ENCODE measurements around the gene AUNIP. TPM values are rescaled to one million over a fixed set of nuclear protein-coding genes. Genes with fewer than 3 reads are reported as not detected.

AUNIP gene
- total and polyA plus RNA-seq, 3 donors from 2014 or later = 14.1 to 28.5 (median 22.5) TPM

- DNase-seq = no peak
- 62 to 75% methylated on average over 2 of the region's 2 CpGs for WGBS, 2 donors
- intact Hi-C loops (cut with DNase I; ENCODE audit: low total_unique reads) = no loop called here
Measured at GRCh38 chr1:25795211-25795610, 64.0 kb downstream of the AUNIP start.

GRCh38 chr1:25794325-25794724 is 64.9 kb downstream of the AUNIP start:
- no peaks in the 10 kb centered on the region for H3K9me3 ChIP-seq
- peaks cover under 1% of the 10 kb centered on the region for H3K4me1 ChIP-seq
- no peak overlapping the region for H3K27ac ChIP-seq
- H3K36me3 ChIP-seq (ENCODE audit: low read depth, missing control alignments) = no peaks in the 10 kb centered on the region
- DNase-seq = no peak
- intact Hi-C loops (cut with DNase I; ENCODE audit: low total_unique reads) = no loop called here
- no peak overlapping the region for H3K4me3 ChIP-seq
- 70 to 82% methylated on average over 8 of the region's 8 CpGs for WGBS, 2 donors
- no peaks in the 10 kb centered on the region for H3K27me3 ChIP-seq
- TF ChIP-seq, protein P1, sequence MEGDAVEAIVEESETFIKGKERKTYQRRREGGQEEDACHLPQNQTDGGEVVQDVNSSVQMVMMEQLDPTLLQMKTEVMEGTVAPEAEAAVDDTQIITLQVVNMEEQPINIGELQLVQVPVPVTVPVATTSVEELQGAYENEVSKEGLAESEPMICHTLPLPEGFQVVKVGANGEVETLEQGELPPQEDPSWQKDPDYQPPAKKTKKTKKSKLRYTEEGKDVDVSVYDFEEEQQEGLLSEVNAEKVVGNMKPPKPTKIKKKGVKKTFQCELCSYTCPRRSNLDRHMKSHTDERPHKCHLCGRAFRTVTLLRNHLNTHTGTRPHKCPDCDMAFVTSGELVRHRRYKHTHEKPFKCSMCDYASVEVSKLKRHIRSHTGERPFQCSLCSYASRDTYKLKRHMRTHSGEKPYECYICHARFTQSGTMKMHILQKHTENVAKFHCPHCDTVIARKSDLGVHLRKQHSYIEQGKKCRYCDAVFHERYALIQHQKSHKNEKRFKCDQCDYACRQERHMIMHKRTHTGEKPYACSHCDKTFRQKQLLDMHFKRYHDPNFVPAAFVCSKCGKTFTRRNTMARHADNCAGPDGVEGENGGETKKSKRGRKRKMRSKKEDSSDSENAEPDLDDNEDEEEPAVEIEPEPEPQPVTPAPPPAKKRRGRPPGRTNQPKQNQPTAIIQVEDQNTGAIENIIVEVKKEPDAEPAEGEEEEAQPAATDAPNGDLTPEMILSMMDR (IDR thresholded peaks at IDR 0.05) = no peak
- no peak for TF ChIP-seq POLR2A (IDR thresholded peaks at IDR 0.05)

More at GRCh38 chr1:25795211-25795610, 64.0 kb downstream of the AUNIP start:
- Histone ChIP-seq H3K27me3 (no peaks in the 10 kb centered on the region), H3K36me3 (ENCODE audit: low read depth, missing control alignments) (no peaks in the 10 kb centered on the region), H3K27ac (no peak overlapping the region), H3K4me3 (no peak overlapping the region), H3K4me1 (peaks cover 5% of the 10 kb centered on the region), H3K9me3 (no peaks in the 10 kb centered on the region)
- TF ChIP-seq, protein P1 (IDR thresholded peaks at IDR 0.05) = no peak
- TF ChIP-seq POLR2A (IDR thresholded peaks at IDR 0.05) = no peak

DNA sequence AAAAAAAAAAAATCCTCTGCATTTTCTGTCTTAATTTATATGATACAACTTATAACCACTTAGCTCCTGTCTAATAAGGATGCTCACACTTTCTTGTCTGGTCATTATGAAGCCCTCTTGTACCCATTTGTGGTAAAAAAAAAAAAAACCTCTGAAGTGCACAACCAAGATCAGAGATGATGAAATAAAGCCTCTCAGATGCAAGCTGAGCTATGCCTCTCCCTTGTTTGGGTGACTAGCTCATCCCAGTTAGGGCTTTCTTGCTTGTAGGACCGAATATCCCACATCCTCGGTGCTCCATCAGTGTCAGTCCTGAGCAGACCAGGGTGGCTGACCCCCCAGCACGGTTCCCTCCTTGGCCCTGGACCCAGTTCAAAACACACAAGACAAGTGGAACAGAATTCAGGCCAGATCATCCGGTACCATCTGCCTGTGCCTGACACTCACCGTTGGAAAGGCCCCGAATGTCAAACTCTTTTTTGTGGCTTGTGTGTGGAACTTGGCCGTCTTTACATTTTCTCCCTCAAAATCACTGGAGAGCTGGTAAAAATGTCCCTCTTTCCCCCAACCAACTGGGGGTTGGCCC is 65.6 kb downstream of the AUNIP start:
- TF ChIP-seq, protein P1 (IDR thresholded peaks at IDR 0.05) = no peak
- TF ChIP-seq POLR2A (IDR thresholded peaks at IDR 0.05) = no peak
- Histone ChIP-seq H3K36me3 (ENCODE audit: low read depth, missing control alignments) (no peaks in the 10 kb centered on the region), H3K27me3 (no peaks in the 10 kb centered on the region), H3K4me3 (no peak overlapping the region), H3K9me3 (no peaks in the 10 kb centered on the region), H3K4me1 (no peaks in the 10 kb centered on the region), H3K27ac (no peak overlapping the region)
- DNase-seq = no peak
- 65 to 68% methylated on average over 6 to 7 of the region's 7 CpGs for WGBS, 2 donors
- intact Hi-C loops (cut with DNase I; ENCODE audit: low total_unique reads) = no loop called here

DNA sequence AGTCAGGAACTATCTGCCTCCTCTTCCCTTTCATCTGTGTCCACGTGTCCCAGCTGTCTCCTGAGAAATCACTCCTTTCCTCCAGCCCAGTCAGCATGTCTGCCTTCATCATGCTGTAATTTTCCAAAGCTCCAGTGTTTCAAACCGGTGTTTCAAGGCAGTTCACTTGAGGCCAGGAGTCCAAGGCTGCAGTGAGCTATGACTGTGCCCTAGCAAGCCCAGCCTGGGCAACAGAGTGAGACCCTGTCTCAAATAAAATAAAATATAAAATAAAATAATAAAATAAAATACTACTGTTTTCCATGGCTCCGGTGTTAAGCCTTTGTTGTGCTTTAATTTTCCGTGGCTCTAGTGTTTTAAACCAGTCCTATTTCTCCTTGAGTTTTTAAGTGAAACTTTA is 67.1 kb downstream of the AUNIP start:
- Histone ChIP-seq H3K36me3 (ENCODE audit: low read depth, missing control alignments) (no peaks in the 10 kb centered on the region), H3K27ac (no peak overlapping the region), H3K4me3 (no peak overlapping the region), H3K27me3 (no peaks in the 10 kb centered on the region), H3K9me3 (no peaks in the 10 kb centered on the region), H3K4me1 (no peaks in the 10 kb centered on the region)
- no peak for DNase-seq
- 66 to 69% methylated on average over 4 of the region's 4 CpGs for WGBS, 2 donors
- no peak for TF ChIP-seq POLR2A (IDR thresholded peaks at IDR 0.05)
- TF ChIP-seq, protein P1 (IDR thresholded peaks at IDR 0.05) = no peak
- intact Hi-C loops (cut with DNase I; ENCODE audit: low total_unique reads) = no loop called here

GRCh38 chr1:25790472-25790871 is 68.8 kb downstream of the AUNIP start:
- DNase-seq = no peak
- no peaks in the 10 kb centered on the region for H3K27me3 ChIP-seq
- H3K4me3 ChIP-seq = no peak overlapping the region
- TF ChIP-seq, protein P1 (IDR thresholded peaks at IDR 0.05) = no peak
- no peak for TF ChIP-seq POLR2A (IDR thresholded peaks at IDR 0.05)
- no peaks in the 10 kb centered on the region for H3K4me1 ChIP-seq
- H3K36me3 ChIP-seq (ENCODE audit: low read depth, missing control alignments) = no peaks in the 10 kb centered on the region
- H3K27ac ChIP-seq = no peak overlapping the region
- intact Hi-C loops (cut with DNase I; ENCODE audit: low total_unique reads) = no loop called here
- no peaks in the 10 kb centered on the region for H3K9me3 ChIP-seq
- 87 to 91% methylated on average over 6 of the region's 6 CpGs for WGBS, 2 donors
